Measurements from ENCODE around the gene SLC44A5. TPM values are rescaled to one million over a fixed set of nuclear protein-coding genes. Genes with fewer than 3 reads are reported as not detected.
"Not testable (repeated sequence)": the region's sequence is repeated elsewhere in the genome, so short reads cannot be mapped to it uniquely, and the experiment has no call there.

SLC44A5 gene
- total RNA-seq, 1 donor from 2014 or later = 1.2 TPM

DNA sequence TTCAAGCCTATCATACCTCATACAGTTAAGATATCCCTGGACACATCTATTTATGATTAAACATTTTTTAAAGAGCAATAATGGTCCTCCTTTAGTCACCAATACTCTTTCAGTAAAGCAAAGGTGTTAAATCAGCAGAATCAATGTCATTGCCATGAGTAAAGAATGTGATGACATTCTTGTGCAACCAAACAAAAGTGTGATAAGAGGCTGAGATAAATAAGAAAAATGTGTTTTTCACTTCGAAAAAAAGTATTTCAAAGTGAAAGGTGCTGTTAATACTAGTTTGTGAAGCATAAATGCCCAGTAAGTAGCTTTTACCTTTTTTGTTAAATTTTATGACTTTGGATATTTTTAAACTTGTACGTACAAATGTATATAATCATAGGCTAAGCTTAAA, 8.4 kb downstream of the SLC44A5 start:
- no peak overlapping the region for H3K27ac ChIP-seq
- no peak for TF ChIP-seq POLR2A (IDR thresholded peaks at IDR 0.05)
- TF ChIP-seq, protein P1, sequence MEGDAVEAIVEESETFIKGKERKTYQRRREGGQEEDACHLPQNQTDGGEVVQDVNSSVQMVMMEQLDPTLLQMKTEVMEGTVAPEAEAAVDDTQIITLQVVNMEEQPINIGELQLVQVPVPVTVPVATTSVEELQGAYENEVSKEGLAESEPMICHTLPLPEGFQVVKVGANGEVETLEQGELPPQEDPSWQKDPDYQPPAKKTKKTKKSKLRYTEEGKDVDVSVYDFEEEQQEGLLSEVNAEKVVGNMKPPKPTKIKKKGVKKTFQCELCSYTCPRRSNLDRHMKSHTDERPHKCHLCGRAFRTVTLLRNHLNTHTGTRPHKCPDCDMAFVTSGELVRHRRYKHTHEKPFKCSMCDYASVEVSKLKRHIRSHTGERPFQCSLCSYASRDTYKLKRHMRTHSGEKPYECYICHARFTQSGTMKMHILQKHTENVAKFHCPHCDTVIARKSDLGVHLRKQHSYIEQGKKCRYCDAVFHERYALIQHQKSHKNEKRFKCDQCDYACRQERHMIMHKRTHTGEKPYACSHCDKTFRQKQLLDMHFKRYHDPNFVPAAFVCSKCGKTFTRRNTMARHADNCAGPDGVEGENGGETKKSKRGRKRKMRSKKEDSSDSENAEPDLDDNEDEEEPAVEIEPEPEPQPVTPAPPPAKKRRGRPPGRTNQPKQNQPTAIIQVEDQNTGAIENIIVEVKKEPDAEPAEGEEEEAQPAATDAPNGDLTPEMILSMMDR (IDR thresholded peaks at IDR 0.05) = no peak
- no peak for TF ChIP-seq POLR2AphosphoS5 (IDR thresholded peaks at IDR 0.05; ENCODE audit: insufficient read depth in 1 of 2, low read depth in 1 of 2)
- no peak overlapping the region for H3K4me3 ChIP-seq
- DNase-seq (ENCODE audit: extremely low spot score in 2 of 2) = no peak
- H3K27me3 ChIP-seq = no peaks in the 10 kb centered on the region
- intact Hi-C loops (cut with DNase I) = no loop called here
- H3K36me3 ChIP-seq = no peaks in the 10 kb centered on the region
- no peaks in the 10 kb centered on the region for H3K9me3 ChIP-seq
- H3K4me1 ChIP-seq = no peaks in the 10 kb centered on the region

DNA sequence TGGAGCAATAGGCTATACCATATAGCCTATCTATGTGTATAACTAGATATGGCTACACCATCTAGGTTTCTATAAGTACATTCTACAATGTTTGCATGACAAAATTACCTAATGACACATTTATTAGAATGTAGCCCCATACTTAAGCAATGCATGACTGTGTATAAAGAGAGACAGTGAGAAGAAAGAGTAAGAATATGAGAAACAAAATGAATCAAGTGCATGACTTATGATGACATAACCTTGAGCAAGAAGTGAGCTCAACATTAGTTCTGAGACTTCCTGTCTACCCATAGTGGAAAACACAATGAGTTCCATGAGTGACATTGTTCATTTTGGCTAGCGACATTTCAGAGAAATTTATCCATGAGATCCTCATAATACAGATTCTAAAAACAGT, 10.1 kb downstream of the SLC44A5 start:
- no peak overlapping the region for H3K27ac ChIP-seq
- intact Hi-C loops (cut with DNase I) = no loop called here
- no peak for TF ChIP-seq POLR2A (IDR thresholded peaks at IDR 0.05)
- TF ChIP-seq, protein P1 (IDR thresholded peaks at IDR 0.05) = no peak
- DNase-seq (ENCODE audit: extremely low spot score in 2 of 2) = no peak
- H3K4me1 ChIP-seq = no peaks in the 10 kb centered on the region
- H3K27me3 ChIP-seq = no peaks in the 10 kb centered on the region
- no peaks in the 10 kb centered on the region for H3K9me3 ChIP-seq
- no peaks in the 10 kb centered on the region for H3K36me3 ChIP-seq
- no peak overlapping the region for H3K4me3 ChIP-seq

DNA sequence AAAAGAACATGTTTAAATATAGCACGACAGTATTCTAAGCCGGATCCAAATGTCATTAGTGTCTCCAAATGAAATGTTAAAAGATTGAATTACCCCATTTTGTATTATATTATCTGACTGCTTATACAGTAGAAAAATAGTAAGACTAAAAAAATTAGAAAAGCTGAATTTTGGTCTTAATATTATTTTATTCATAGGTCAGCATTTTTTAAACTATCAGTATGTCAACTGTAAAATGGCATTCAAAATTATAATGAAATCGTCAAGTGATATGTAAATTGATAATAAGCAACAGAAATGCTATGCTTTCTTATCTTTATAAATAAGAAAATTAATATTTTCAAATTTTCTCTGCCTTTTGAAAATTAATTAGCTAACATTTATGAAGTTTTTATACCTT, 16.6 kb downstream of the SLC44A5 start:
- intact Hi-C loops (cut with DNase I) = no loop called here
- DNase-seq (ENCODE audit: extremely low spot score in 2 of 2) = no peak
- TF ChIP-seq POLR2AphosphoS5 (IDR thresholded peaks at IDR 0.05; ENCODE audit: insufficient read depth in 1 of 2, low read depth in 1 of 2) = no peak
- TF ChIP-seq, protein P1 (IDR thresholded peaks at IDR 0.05) = no peak
- TF ChIP-seq POLR2A (IDR thresholded peaks at IDR 0.05) = no peak

DNA sequence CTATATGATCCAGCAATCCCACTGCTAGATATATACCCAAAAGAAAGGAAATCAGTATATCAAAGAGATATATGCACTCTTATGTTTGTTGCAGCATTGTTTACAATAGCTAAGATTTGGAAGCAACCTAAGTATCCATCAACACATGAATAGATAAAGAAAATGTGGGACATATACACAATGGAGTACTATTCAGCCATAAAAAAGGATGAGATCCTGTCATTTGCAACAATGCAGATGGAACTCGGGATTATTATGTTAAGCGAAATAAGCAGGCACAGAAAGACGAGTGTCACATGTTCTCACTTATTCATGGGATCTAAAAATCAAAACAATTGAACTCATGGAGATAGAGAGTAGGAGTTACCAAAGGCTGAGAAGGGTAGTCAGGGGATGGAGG, 17.5 kb downstream of the SLC44A5 start:
- DNase-seq (ENCODE audit: extremely low spot score in 2 of 2); intact Hi-C loops (cut with DNase I): not testable (repeated sequence)

More for the DNA sequence above, 16.6 kb downstream of the SLC44A5 start:
- Histone ChIP-seq H3K4me1 (no peaks in the 10 kb centered on the region), H3K36me3 (no peaks in the 10 kb centered on the region), H3K27me3 (no peaks in the 10 kb centered on the region), H3K27ac (no peak overlapping the region), H3K4me3 (no peak overlapping the region), H3K9me3 (no peaks in the 10 kb centered on the region)

DNA sequence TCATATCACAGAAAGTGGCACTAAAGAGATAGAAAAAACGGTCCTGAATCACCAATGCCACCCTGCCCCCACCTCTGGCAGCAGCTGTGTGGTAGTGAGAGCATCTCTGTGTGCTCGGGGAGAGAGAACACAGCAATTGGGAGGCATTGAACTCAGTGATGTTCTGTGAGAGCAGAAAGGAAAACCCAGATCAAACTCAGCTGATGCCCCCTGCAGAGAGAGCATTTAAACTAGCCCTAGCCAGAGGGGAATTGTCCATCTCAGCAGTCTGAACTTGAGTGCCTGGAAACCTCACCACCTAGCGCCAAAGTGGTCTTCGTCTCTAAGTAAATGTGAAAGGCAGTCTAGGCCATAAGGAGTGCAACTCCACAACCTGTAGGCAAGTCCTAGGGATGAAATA, 21.3 kb downstream of the SLC44A5 start:
- intact Hi-C loops (cut with DNase I) = no loop called here
- no peak for DNase-seq (ENCODE audit: extremely low spot score in 2 of 2)
- no peaks in the 10 kb centered on the region for H3K27me3 ChIP-seq
- no peaks in the 10 kb centered on the region for H3K9me3 ChIP-seq
- H3K36me3 ChIP-seq = no peaks in the 10 kb centered on the region
- H3K4me1 ChIP-seq = no peaks in the 10 kb centered on the region
- H3K27ac ChIP-seq = no peak overlapping the region
- TF ChIP-seq POLR2AphosphoS5 (IDR thresholded peaks at IDR 0.05; ENCODE audit: insufficient read depth in 1 of 2, low read depth in 1 of 2) (no peak), POLR2A (IDR thresholded peaks at IDR 0.05) (no peak)
- TF ChIP-seq, protein P1 (IDR thresholded peaks at IDR 0.05) = no peak
- no peak overlapping the region for H3K4me3 ChIP-seq

More for the DNA sequence above, 17.5 kb downstream of the SLC44A5 start:
- not testable (repeated sequence) for H3K9me3 ChIP-seq, H3K27ac ChIP-seq, H3K27me3 ChIP-seq, H3K4me3 ChIP-seq, H3K36me3 ChIP-seq, H3K4me1 ChIP-seq
